DOHH2 (cell line): Measurements from ENCODE around the gene NCAPG2.

Source experiments
- H3F3A ChIP-seq: fragments of 200-600 bp; sonication (generic), shearing (Covaris generic); 2 replicates; pipeline ENCODE4 v1.6.0; 2016; ENCODE audit warnings: antibody characterized with exemption, mild to moderate bottlenecking; ENCODE audit not compliant: control insufficient read depth, insufficient read depth
- H3K27ac ChIP-seq: fragments of 200-600 bp; sonication (generic); 2 replicates; pipeline ENCODE4 v1.5.1; 2014; ENCODE audit warnings: low read depth, mild to moderate bottlenecking, low read length, moderate library complexity
- H3K27me3 ChIP-seq: fragments of 200-600 bp; sonication (generic); 2 replicates; pipeline ENCODE4 v1.6.1; 2014; ENCODE audit warnings: mild to moderate bottlenecking, low read length, mixed read lengths; ENCODE audit not compliant: control insufficient read depth
- H3K36me3 ChIP-seq: fragments of 200-600 bp; sonication (generic); 2 replicates; pipeline ENCODE4 v1.6.1; 2014; ENCODE audit warnings: mild to moderate bottlenecking, low read length, moderate library complexity, mixed read lengths; ENCODE audit not compliant: control insufficient read depth
- H3K4me1 ChIP-seq: fragments of 200-600 bp; sonication (generic); 2 replicates; pipeline ENCODE4 v1.6.1; 2014; ENCODE audit warnings: mild to moderate bottlenecking, low read length, mixed read lengths; ENCODE audit not compliant: control insufficient read depth
- H3K4me2 ChIP-seq: fragments of 200-600 bp; sonication (generic); 2 replicates; pipeline ENCODE4 v1.6.0; 2014; ENCODE audit warnings: mild to moderate bottlenecking, low read length, moderate library complexity
- H3K4me3 ChIP-seq: fragments of 200-600 bp; sonication (generic); 2 replicates; pipeline ENCODE4 v1.5.1; 2014; ENCODE audit warnings: mild to moderate bottlenecking, low read length, mixed read lengths
- H3K79me2 ChIP-seq: fragments of 200-600 bp; sonication (generic); 2 replicates; pipeline ENCODE4 v1.6.1; 2014; ENCODE audit warnings: mild to moderate bottlenecking, low read length, mixed read lengths; ENCODE audit not compliant: control insufficient read depth
- H3K9me2 ChIP-seq: fragments of 200-600 bp; sonication (generic); replicated peaks from 2 replicates; pipeline ENCODE4 v1.6.1; 2014; ENCODE audit warnings: mild to moderate bottlenecking, low read length, mixed read lengths; ENCODE audit not compliant: control insufficient read depth
- H3K9me3 ChIP-seq: fragments of 200-600 bp; sonication (generic); 2 replicates; pipeline ENCODE4 v1.6.1; 2014; ENCODE audit warnings: antibody characterized with exemption, low read length, mixed read lengths; ENCODE audit not compliant: control insufficient read depth, insufficient read depth
- H4K20me1 ChIP-seq: fragments of 200-600 bp; sonication (generic); 2 replicates; pipeline ENCODE4 v1.6.0; 2014; ENCODE audit warnings: low read depth, mild to moderate bottlenecking, antibody characterized with exemption, low read length, moderate library complexity; ENCODE audit not compliant: control insufficient read depth, insufficient read depth
- EZH2phosphoT487 ChIP-seq: fragments of 200-600 bp; sonication (generic); IDR thresholded peaks from 2 replicates; pipeline ENCODE4 v1.6.1; 2017; ENCODE audit warnings: borderline replicate concordance, mild to moderate bottlenecking, antibody characterized with exemption, low read length, moderate library complexity, mixed read lengths
- TF ChIP-seq, protein P1 (sequence below): fragments of 200-600 bp; sonication (generic); IDR thresholded peaks from one replicate; pipeline ENCODE4 v1.5.1; 2014; ENCODE audit warnings: antibody characterized with exemption, mild to moderate bottlenecking, low read depth, low read length; ENCODE audit not compliant: poor library complexity, severe bottlenecking

NCAPG2 gene

GRCh38 chr7:158603773-158604755 is 100.5 kb downstream of the NCAPG2 start:
- Histone ChIP-seq H3K27me3 (no peaks in the 10 kb centered on the region), H3F3A (no peaks in the 10 kb centered on the region), H3K4me2 (no peak overlapping the region), H3K4me3 (no peak overlapping the region), H3K36me3 (peaks cover 26% of the 10 kb centered on the region), H3K27ac (no peak overlapping the region), H3K79me2 (no peaks in the 10 kb centered on the region), H3K9me2 (no peaks in the 10 kb centered on the region), H3K4me1 (peaks cover 4% of the 10 kb centered on the region; the same call in 1 of the 2 replicates), H4K20me1 (no peaks in the 10 kb centered on the region), H3K9me3 (no peaks in the 10 kb centered on the region)
- no peak for TF ChIP-seq EZH2phosphoT487
- TF ChIP-seq, protein P1, sequence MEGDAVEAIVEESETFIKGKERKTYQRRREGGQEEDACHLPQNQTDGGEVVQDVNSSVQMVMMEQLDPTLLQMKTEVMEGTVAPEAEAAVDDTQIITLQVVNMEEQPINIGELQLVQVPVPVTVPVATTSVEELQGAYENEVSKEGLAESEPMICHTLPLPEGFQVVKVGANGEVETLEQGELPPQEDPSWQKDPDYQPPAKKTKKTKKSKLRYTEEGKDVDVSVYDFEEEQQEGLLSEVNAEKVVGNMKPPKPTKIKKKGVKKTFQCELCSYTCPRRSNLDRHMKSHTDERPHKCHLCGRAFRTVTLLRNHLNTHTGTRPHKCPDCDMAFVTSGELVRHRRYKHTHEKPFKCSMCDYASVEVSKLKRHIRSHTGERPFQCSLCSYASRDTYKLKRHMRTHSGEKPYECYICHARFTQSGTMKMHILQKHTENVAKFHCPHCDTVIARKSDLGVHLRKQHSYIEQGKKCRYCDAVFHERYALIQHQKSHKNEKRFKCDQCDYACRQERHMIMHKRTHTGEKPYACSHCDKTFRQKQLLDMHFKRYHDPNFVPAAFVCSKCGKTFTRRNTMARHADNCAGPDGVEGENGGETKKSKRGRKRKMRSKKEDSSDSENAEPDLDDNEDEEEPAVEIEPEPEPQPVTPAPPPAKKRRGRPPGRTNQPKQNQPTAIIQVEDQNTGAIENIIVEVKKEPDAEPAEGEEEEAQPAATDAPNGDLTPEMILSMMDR: no peak

DNA sequence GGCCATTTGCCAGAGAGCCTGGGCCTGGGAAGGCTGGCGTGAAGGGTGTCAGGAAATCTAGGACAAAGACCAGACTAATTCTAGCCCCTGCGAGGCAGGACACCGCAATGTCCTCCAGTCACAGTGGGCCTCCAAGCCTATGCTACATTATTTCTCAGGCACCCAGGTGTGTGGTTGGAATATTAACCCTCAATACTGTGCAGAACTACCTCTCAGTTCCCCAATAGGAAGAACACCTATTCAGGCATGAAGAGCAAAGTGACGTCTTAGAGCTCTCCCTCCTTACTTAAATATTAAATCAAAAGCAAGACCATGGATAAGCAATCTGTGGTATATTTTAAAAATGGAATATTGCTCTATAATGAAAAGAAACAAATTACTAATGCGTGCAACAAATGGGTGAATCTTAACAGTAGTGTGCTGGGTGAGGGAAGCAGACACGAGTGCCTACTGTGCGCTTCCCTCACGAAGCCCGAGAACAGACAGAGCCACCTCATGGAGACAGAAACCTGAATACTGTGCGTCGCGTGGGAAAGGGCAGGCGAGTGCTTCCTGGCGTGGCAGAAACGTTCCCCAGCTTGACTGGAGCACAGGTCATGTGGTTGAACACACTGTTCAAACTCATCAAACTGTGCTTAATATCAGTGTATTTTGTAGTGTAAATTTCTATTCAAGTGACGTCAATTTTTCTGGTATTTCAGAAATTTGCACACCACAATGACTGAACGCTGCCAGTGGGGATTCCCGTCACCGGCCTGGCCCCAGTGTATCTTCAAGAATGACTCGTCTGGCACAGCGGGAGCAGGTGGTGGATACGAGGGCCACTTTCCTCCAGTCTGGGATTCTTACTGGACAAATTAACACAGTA is 101.5 kb downstream of the NCAPG2 start:
- Histone ChIP-seq H3F3A (no peaks in the 10 kb centered on the region), H3K79me2 (no peaks in the 10 kb centered on the region), H3K9me2 (no peaks in the 10 kb centered on the region), H3K36me3 (peaks cover 21% of the 10 kb centered on the region), H3K4me1 (peaks cover 4% of the 10 kb centered on the region; the same call in 1 of the 2 replicates), H3K9me3 (no peaks in the 10 kb centered on the region), H3K27ac (no peak overlapping the region), H4K20me1 (no peaks in the 10 kb centered on the region), H3K4me3 (no peak overlapping the region), H3K27me3 (no peaks in the 10 kb centered on the region), H3K4me2 (no peak overlapping the region)
- TF ChIP-seq, protein P1: no peak
- no peak for TF ChIP-seq EZH2phosphoT487

DNA sequence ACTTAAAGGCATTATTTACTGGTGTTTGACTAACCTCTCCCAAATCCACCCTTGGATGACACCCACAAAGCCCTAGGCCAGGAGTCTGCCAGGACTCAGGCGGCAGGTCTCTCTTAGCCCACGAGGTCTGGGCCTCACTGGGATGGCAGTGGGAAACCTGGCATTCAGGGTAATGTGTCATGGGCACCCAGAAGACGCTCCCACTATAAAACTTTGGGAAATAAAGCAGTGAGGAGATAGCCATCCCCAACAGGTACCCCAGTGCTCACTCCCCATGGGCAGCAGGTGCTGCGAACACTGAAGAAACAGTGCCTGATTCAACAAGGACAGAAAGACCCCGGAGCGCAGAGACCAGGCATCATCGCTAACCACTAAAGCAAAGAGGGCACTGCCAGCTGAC is 102.6 kb downstream of the NCAPG2 start:
- H3K4me2 ChIP-seq: no peak overlapping the region
- TF ChIP-seq, protein P1: no peak
- TF ChIP-seq EZH2phosphoT487: no peak
- no peaks in the 10 kb centered on the region for H4K20me1 ChIP-seq

More for the DNA sequence above, 102.6 kb downstream of the NCAPG2 start:
- Histone ChIP-seq H3K27me3 (no peaks in the 10 kb centered on the region), H3K4me3 (no peak overlapping the region), H3K27ac (no peak overlapping the region), H3K79me2 (no peaks in the 10 kb centered on the region), H3K36me3 (peaks cover 11% of the 10 kb centered on the region), H3K9me3 (no peaks in the 10 kb centered on the region), H3F3A (no peaks in the 10 kb centered on the region), H3K4me1 (peaks cover 4% of the 10 kb centered on the region; the same call in 1 of the 2 replicates), H3K9me2 (no peaks in the 10 kb centered on the region)
